H9 (cell line): ENCODE results near the gene SDK1. TPM values are rescaled to one million over a fixed set of nuclear protein-coding genes. Genes with fewer than 3 reads are reported as not detected.

Experiments
- DNase-seq: peaks from one replicate; pipeline ENCODE4 v3.0.0-alpha.2; 2017
- H2AFZ ChIP-seq: one replicate; pipeline ENCODE4 v1.6.1; 2013; ENCODE audit warnings: mild to moderate bottlenecking, low read length, control low read depth, moderate library complexity
- H2AK5ac ChIP-seq: 2 replicates; pipeline ENCODE4 v1.6.1; 2013; ENCODE audit warnings: low read length, control low read depth, mixed read lengths; ENCODE audit not compliant: insufficient read length
- H2BK120ac ChIP-seq: one replicate; pipeline ENCODE4 v1.6.1; 2013; ENCODE audit warnings: low read depth, mild to moderate bottlenecking, low read length, control low read depth, inconsistent platforms; ENCODE audit not compliant: poor library complexity, severe bottlenecking
- H2BK12ac ChIP-seq: 2 replicates; pipeline ENCODE4 v1.6.1; 2013; ENCODE audit warnings: low read length, control low read depth, mixed read lengths, low read depth; ENCODE audit not compliant: insufficient read length
- H2BK15ac ChIP-seq: 2 replicates; pipeline ENCODE4 v1.6.1; 2013; ENCODE audit warnings: low read depth, low read length, control low read depth
- H2BK20ac ChIP-seq: one replicate; pipeline ENCODE4 v1.6.1; 2013; ENCODE audit warnings: low read depth, mild to moderate bottlenecking, low read length, control low read depth, inconsistent platforms; ENCODE audit not compliant: poor library complexity, severe bottlenecking
- H2BK5ac ChIP-seq: 2 replicates; pipeline ENCODE4 v1.6.1; 2013; ENCODE audit warnings: low read length, control low read depth, mixed read lengths; ENCODE audit not compliant: insufficient read length
- H3K14ac ChIP-seq: 2 replicates; pipeline ENCODE4 v1.6.1; 2013; ENCODE audit warnings: low read length, control low read depth; ENCODE audit not compliant: insufficient read depth
- H3K18ac ChIP-seq: 2 replicates; pipeline ENCODE4 v1.6.1; 2013; ENCODE audit warnings: low read depth, mild to moderate bottlenecking, mixed read lengths, low read length, control low read depth; ENCODE audit not compliant: insufficient read length
- H3K23ac ChIP-seq: 2 replicates; pipeline ENCODE4 v1.6.1; 2013; ENCODE audit warnings: low read length, control low read depth, mixed read lengths, low read depth; ENCODE audit not compliant: insufficient read length
- H3K23me2 ChIP-seq: 2 replicates; pipeline ENCODE4 v1.6.1; 2013; ENCODE audit warnings: low read depth, mild to moderate bottlenecking, mixed read lengths, low read length, control low read depth; ENCODE audit not compliant: insufficient read length, poor library complexity, severe bottlenecking
- H3K27ac ChIP-seq: 2 replicates; pipeline ENCODE4 v1.5.1; 2013; ENCODE audit warnings: low read length, control low read depth, mixed read lengths, low read depth; ENCODE audit not compliant: insufficient read length
- H3K27me3 ChIP-seq: 2 replicates; pipeline ENCODE4 v1.6.1; 2013; ENCODE audit warnings: low read length, control low read depth, inconsistent platforms; ENCODE audit not compliant: insufficient read depth
- H3K4ac ChIP-seq: 2 replicates; pipeline ENCODE4 v1.6.1; 2013; ENCODE audit warnings: low read depth, mild to moderate bottlenecking, control low read depth, inconsistent platforms, low read length, moderate library complexity
- H3K4me1 ChIP-seq: 2 replicates; pipeline ENCODE4 v1.6.1; 2013; ENCODE audit warnings: low read length, control low read depth, inconsistent platforms; ENCODE audit not compliant: insufficient read depth
- H3K4me2 ChIP-seq: 2 replicates; pipeline ENCODE4 v1.6.1; 2013; ENCODE audit warnings: low read length, control low read depth, mixed read lengths; ENCODE audit not compliant: insufficient read length, insufficient read depth
- H3K56ac ChIP-seq: 2 replicates; pipeline ENCODE4 v1.6.1; 2013; ENCODE audit warnings: low read depth, mild to moderate bottlenecking, mixed read lengths, low read length, control low read depth; ENCODE audit not compliant: insufficient read length
- H3K79me1 ChIP-seq: 2 replicates; pipeline ENCODE4 v1.6.1; 2013; ENCODE audit warnings: low read depth, mild to moderate bottlenecking, moderate library complexity, low read length, control low read depth, inconsistent platforms; ENCODE audit not compliant: insufficient read depth, poor library complexity, severe bottlenecking
- H3K79me2 ChIP-seq: 2 replicates; pipeline ENCODE4 v1.6.1; 2013; ENCODE audit warnings: low read length, control low read depth, inconsistent platforms; ENCODE audit not compliant: insufficient read depth
- H3K9ac ChIP-seq: 2 replicates; pipeline ENCODE4 v1.6.1; 2013; ENCODE audit warnings: low read length, control low read depth, mixed read lengths; ENCODE audit not compliant: insufficient read length; ENCODE audit errors: extremely low read depth
- H3K9me3 ChIP-seq: one replicate; pipeline ENCODE4 v1.6.1; 2013; ENCODE audit warnings: low read depth, low read length, inconsistent platforms; ENCODE audit not compliant: control insufficient read depth
- H3T11ph ChIP-seq: one replicate; pipeline ENCODE4 v1.6.1; 2013; ENCODE audit warnings: mild to moderate bottlenecking, low read length, control low read depth, inconsistent platforms
- H4K20me1 ChIP-seq: one replicate; pipeline ENCODE4 v1.6.1; 2013; ENCODE audit not compliant: control insufficient read depth, insufficient read length, insufficient read depth
- H4K5ac ChIP-seq: 2 replicates; pipeline ENCODE4 v1.6.1; 2013; ENCODE audit warnings: low read depth, mild to moderate bottlenecking, mixed read lengths, low read length, control low read depth; ENCODE audit not compliant: insufficient read length
- H4K8ac ChIP-seq: replicated peaks from 2 replicates; pipeline ENCODE4 v1.6.1; 2013; ENCODE audit warnings: low read length, control low read depth, mixed read lengths, low read depth; ENCODE audit not compliant: insufficient read length
- H4K91ac ChIP-seq: 2 replicates; pipeline ENCODE4 v1.6.1; 2013; ENCODE audit warnings: low read depth, mild to moderate bottlenecking, moderate library complexity, mixed read lengths, low read length, control low read depth; ENCODE audit not compliant: insufficient read length
- H3K27ac Mint-ChIP-seq, 3 experiments: 2 replicates in 2 of 3; 3 replicates in 1 of 3; pipeline ENCODE4 v1.8.0; 2020 to 2021; ENCODE audit warnings: mixed read lengths in 3 of 3, mild to moderate bottlenecking in 1 of 3, moderate library complexity in 1 of 3
- H3K27me3 Mint-ChIP-seq: 2 replicates; pipeline ENCODE4 v1.8.0; 2021; ENCODE audit warnings: low read depth, mild to moderate bottlenecking, moderate library complexity, mixed read lengths
- H3K36me3 Mint-ChIP-seq, 3 experiments: 2 replicates in 2 of 3; 3 replicates in 1 of 3; pipeline ENCODE4 v1.8.0; 2020 to 2021; ENCODE audit warnings: low read depth in 3 of 3, mixed read lengths in 3 of 3; ENCODE audit not compliant: insufficient read depth in 1 of 3
- H3K4me1 Mint-ChIP-seq, 2 experiments: 2 replicates each; pipeline ENCODE4 v1.8.0; 2020; ENCODE audit warnings: mixed read lengths in 2 of 2
- H3K4me3 Mint-ChIP-seq, 2 experiments: 2 replicates in 1 of 2; 3 replicates in 1 of 2; pipeline ENCODE4 v1.8.0; 2020 to 2021; ENCODE audit warnings: mild to moderate bottlenecking in 2 of 2, mixed read lengths in 2 of 2, moderate library complexity in 1 of 2
- H3K9me3 Mint-ChIP-seq, 2 experiments: 2 replicates in 1 of 2; 3 replicates in 1 of 2; pipeline ENCODE4 v1.8.0; 2020; ENCODE audit warnings: mild to moderate bottlenecking in 2 of 2, mixed read lengths in 2 of 2, moderate library complexity in 1 of 2
- WGBS: extraction: QIAGEN DNeasy Blood & Tissue Kit; methylation state at CpG from one replicate; pipeline ENCODE4 v1.1.7; 2013; ENCODE audit warnings: missing lambda C conversion rate, low lambda C conversion rate, mixed read lengths; ENCODE audit not compliant: insufficient read length; ENCODE audit errors: extremely low coverage; 5-methylcytosine and 5-hydroxymethylcytosine counted together
- total RNA-seq: library from RNA; stranded (reverse); gene quantifications from 2 replicates; pipeline ENCODE4 v1.2.1, GENCODE V29; 2021
- TF ChIP-seq, protein P1 (sequence below): fragments of 200-600 bp; sonication (generic); conservative IDR thresholded peaks from 3 replicates; pipeline ENCODE4 v1.8.0; 2021; ENCODE audit warnings: antibody characterized with exemption, mild to moderate bottlenecking

SDK1 gene
- total RNA-seq, 1 experiment from 2014 or later: 8.7 TPM

DNA sequence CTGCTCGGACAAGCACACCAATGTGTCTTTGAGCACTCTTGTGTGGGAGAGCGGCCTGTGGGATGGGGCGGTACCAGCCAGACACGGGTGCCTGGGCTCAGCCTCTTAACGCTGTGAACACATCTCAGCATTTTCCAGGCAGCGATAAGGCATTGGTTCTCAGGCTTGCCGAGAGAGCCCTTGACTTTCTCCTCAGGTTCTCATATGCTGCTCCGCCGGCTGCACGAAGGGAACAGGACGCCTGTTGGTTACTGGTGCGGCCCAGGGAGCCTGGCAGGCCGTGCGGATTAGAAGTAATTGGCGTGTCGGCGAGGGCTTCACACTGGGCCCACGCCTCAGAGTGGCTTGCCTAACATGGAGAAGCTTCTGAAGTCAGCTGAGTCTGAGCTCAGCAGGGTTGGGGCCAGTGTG, 924.3 kb downstream of the SDK1 start:
- Histone ChIP-seq H3K23ac (no peak overlapping the region), H4K8ac (no peak overlapping the region), H3K27ac (no peak overlapping the region), H3K23me2 (no peaks in the 10 kb centered on the region), H2AFZ (no peak overlapping the region), H3T11ph (no peak overlapping the region), H3K79me2 (no peaks in the 10 kb centered on the region), H2BK15ac (no peak overlapping the region), H2BK5ac (no peak overlapping the region), H3K14ac (no peak overlapping the region), H2BK120ac (no peak overlapping the region), H2BK12ac (no peak overlapping the region), H2AK5ac (no peak overlapping the region), H3K9ac (no peak overlapping the region), H3K4me1 (no peaks in the 10 kb centered on the region), H3K9me3 (no peaks in the 10 kb centered on the region), H4K91ac (no peak overlapping the region), H2BK20ac (no peak overlapping the region), H3K4me2 (no peak overlapping the region), H4K5ac (no peak overlapping the region), H3K27me3 (no peaks in the 10 kb centered on the region), H3K56ac (no peak overlapping the region), H3K4ac (no peak overlapping the region), H4K20me1 (no peaks in the 10 kb centered on the region), H3K18ac (no peak overlapping the region), H3K79me1 (no peaks in the 10 kb centered on the region)
- no CpG with 5 or more reads among the region's 18 CpGs for WGBS
- peaks cover 0 to 5% (median 0%) of the 10 kb centered on the region in 3 experiments; a peak in 2 of 7 replicates for H3K36me3 Mint-ChIP-seq
- H3K27me3 Mint-ChIP-seq: no peaks in the 10 kb centered on the region; the same call in 1 of the 2 replicates
- DNase-seq: no peak
- H3K4me1 Mint-ChIP-seq: peaks cover 0 to 10% of the 10 kb centered on the region in 2 experiments; a peak in 2 of 4 replicates
- no peak overlapping the region for H3K27ac Mint-ChIP-seq
- TF ChIP-seq, protein P1, sequence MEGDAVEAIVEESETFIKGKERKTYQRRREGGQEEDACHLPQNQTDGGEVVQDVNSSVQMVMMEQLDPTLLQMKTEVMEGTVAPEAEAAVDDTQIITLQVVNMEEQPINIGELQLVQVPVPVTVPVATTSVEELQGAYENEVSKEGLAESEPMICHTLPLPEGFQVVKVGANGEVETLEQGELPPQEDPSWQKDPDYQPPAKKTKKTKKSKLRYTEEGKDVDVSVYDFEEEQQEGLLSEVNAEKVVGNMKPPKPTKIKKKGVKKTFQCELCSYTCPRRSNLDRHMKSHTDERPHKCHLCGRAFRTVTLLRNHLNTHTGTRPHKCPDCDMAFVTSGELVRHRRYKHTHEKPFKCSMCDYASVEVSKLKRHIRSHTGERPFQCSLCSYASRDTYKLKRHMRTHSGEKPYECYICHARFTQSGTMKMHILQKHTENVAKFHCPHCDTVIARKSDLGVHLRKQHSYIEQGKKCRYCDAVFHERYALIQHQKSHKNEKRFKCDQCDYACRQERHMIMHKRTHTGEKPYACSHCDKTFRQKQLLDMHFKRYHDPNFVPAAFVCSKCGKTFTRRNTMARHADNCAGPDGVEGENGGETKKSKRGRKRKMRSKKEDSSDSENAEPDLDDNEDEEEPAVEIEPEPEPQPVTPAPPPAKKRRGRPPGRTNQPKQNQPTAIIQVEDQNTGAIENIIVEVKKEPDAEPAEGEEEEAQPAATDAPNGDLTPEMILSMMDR: no peak
- H3K4me3 Mint-ChIP-seq: no peak overlapping the region
- H3K9me3 Mint-ChIP-seq: no peaks in the 10 kb centered on the region
